ENCODE data around the gene MTR. TPM values are rescaled to one million over a fixed set of nuclear protein-coding genes. Genes with fewer than 3 reads are reported as not detected.

The MTR gene
- total and polyA plus RNA-seq, 4 donors, result 4.4 to 49.3 (median 21.6) TPM

- H3K27me3 ChIP-seq (ENCODE audit: control insufficient read depth in 3 of 3, insufficient read depth in 3 of 3, low read length in 2 of 3), result no peaks in the 10 kb centered on the region
- 54 to 64% methylated on average over 3 of the region's 3 CpGs for whole genome bisulfite sequencing, 2 donors
- no peak for TF ChIP-seq CTCF (IDR thresholded peaks at IDR 0.05; ENCODE audit: control extremely low read depth, extremely low read depth)
- no peak overlapping the region for H3K9ac ChIP-seq (ENCODE audit: insufficient read depth in 1 of 2, low read length in 2 of 2)
- no peaks in the 10 kb centered on the region for H3K4me1 ChIP-seq (ENCODE audit: control insufficient read depth in 5 of 5, insufficient read depth in 5 of 5, low read length in 5 of 5)
- H3K27ac ChIP-seq (ENCODE audit: low read depth in 1 of 2, low read length in 1 of 2), result no peak overlapping the region
- ATAC-seq (ENCODE audit: insufficient read depth, low FRiP score), result no peak
- H3K36me3 ChIP-seq (ENCODE audit: control insufficient read depth in 4 of 4, insufficient read depth in 4 of 4, low read length in 4 of 4), result no peaks in the 10 kb centered on the region
- peaks cover 0 to 6% (median 3%) of the 10 kb centered on the region in 4 donors for H3K9me3 ChIP-seq (ENCODE audit: control insufficient read depth in 4 of 4, insufficient read depth in 3 of 4, low read length in 3 of 4)
- DNase-seq, result peak in 2 of 3 donors; percentile 37 to 55
- no peak overlapping the region for H3K4me3 ChIP-seq
These were observed 20.2 kb upstream of the MTR start for GRCh38 chr1:236774926-236775325.

GRCh38 chr1:236779312-236779711 lies 15.8 kb upstream of the MTR start:
- Histone ChIP-seq H3K9ac (ENCODE audit: insufficient read depth in 1 of 2, low read length in 2 of 2) (no peak overlapping the region), H3K27ac (ENCODE audit: low read depth in 1 of 2, low read length in 1 of 2) (no peak overlapping the region), H3K36me3 (ENCODE audit: control insufficient read depth in 4 of 4, insufficient read depth in 4 of 4, low read length in 4 of 4) (no peaks in the 10 kb centered on the region), H3K9me3 (ENCODE audit: control insufficient read depth in 4 of 4, insufficient read depth in 3 of 4, low read length in 3 of 4) (peaks cover 0 to 6% (median 3%) of the 10 kb centered on the region in 4 donors), H3K4me1 (ENCODE audit: control insufficient read depth in 5 of 5, insufficient read depth in 5 of 5, low read length in 5 of 5) (no peaks in the 10 kb centered on the region), H3K27me3 (ENCODE audit: control insufficient read depth in 3 of 3, insufficient read depth in 3 of 3, low read length in 2 of 3) (no peaks in the 10 kb centered on the region), H3K4me3 (no peak overlapping the region)
- 86 to 92% methylated on average over 2 of the region's 2 CpGs for WGBS, 2 donors
- ATAC-seq (ENCODE audit: insufficient read depth, low FRiP score), result no peak
- no peak for DNase-seq
- no peak for TF ChIP-seq CTCF (IDR thresholded peaks at IDR 0.05; ENCODE audit: control extremely low read depth, extremely low read depth)

GRCh38 chr1:236785477-236785876 lies 9.6 kb upstream of the MTR start:
- Histone ChIP-seq H3K4me3 (no peak overlapping the region), H3K9me3 (ENCODE audit: control insufficient read depth in 4 of 4, insufficient read depth in 3 of 4, low read length in 3 of 4) (no peaks in the 10 kb centered on the region), H3K36me3 (ENCODE audit: control insufficient read depth in 4 of 4, insufficient read depth in 4 of 4, low read length in 4 of 4) (no peaks in the 10 kb centered on the region), H3K27ac (ENCODE audit: low read depth in 1 of 2, low read length in 1 of 2) (no peak overlapping the region), H3K27me3 (ENCODE audit: control insufficient read depth in 3 of 3, insufficient read depth in 3 of 3, low read length in 2 of 3) (no peaks in the 10 kb centered on the region), H3K4me1 (ENCODE audit: control insufficient read depth in 5 of 5, insufficient read depth in 5 of 5, low read length in 5 of 5) (no peaks in the 10 kb centered on the region), H3K9ac (ENCODE audit: insufficient read depth in 1 of 2, low read length in 2 of 2) (no peak overlapping the region)
- DNase-seq (no peak), ATAC-seq (ENCODE audit: insufficient read depth, low FRiP score) (no peak)
- WGBS, 2 donors, result 72 to 86% methylated on average over 2 of the region's 2 CpGs
- no peak for TF ChIP-seq CTCF (IDR thresholded peaks at IDR 0.05; ENCODE audit: control extremely low read depth, extremely low read depth)

- H3K36me3 ChIP-seq (ENCODE audit: control insufficient read depth in 4 of 4, insufficient read depth in 4 of 4, low read length in 4 of 4), result no peaks in the 10 kb centered on the region
- no peak overlapping the region for H3K4me3 ChIP-seq
- no peak overlapping the region for H3K27ac ChIP-seq (ENCODE audit: low read depth in 1 of 2, low read length in 1 of 2)
- 94 to 96% methylated on average over 16 of the region's 16 CpGs for WGBS, 2 donors
- no peak for ATAC-seq (ENCODE audit: insufficient read depth, low FRiP score)
- no peaks in the 10 kb centered on the region for H3K4me1 ChIP-seq (ENCODE audit: control insufficient read depth in 5 of 5, insufficient read depth in 5 of 5, low read length in 5 of 5)
- H3K9ac ChIP-seq (ENCODE audit: insufficient read depth in 1 of 2, low read length in 2 of 2), result no peak overlapping the region
- no peak for TF ChIP-seq CTCF (IDR thresholded peaks at IDR 0.05; ENCODE audit: control extremely low read depth, extremely low read depth)
- H3K9me3 ChIP-seq (ENCODE audit: control insufficient read depth in 4 of 4, insufficient read depth in 3 of 4, low read length in 3 of 4), result no peaks in the 10 kb centered on the region
- no peak for DNase-seq
- H3K27me3 ChIP-seq (ENCODE audit: control insufficient read depth in 3 of 3, insufficient read depth in 3 of 3, low read length in 2 of 3), result no peaks in the 10 kb centered on the region
These were observed 8.6 kb upstream of the MTR start for GRCh38 chr1:236786453-236786852.
